ENCODE data around the gene CEP72. TPM values are rescaled to one million over a fixed set of nuclear protein-coding genes. Genes with fewer than 3 reads are reported as not detected.
"Not testable (repeated sequence)": the region's sequence is repeated elsewhere in the genome, so short reads cannot be mapped to it uniquely, and the experiment has no call there.

CEP72 gene
- total and polyA plus RNA-seq, 8 donors = 5.5 to 13.1 (median 10.7) TPM

- peaks cover 0 to 53% of the 10 kb centered on the region in 2 donors for H3K27me3 ChIP-seq
- no peak overlapping the region for H3K4me3 ChIP-seq
- H3K27ac ChIP-seq = no peak overlapping the region
- no peaks in the 10 kb centered on the region for H3K4me1 ChIP-seq
- H3K9me3 ChIP-seq = peaks cover 0 to 20% of the 10 kb centered on the region in 2 donors
- ATAC-seq (no peak), DNase-seq (no peak)
- H3K36me3 ChIP-seq = no peaks in the 10 kb centered on the region
- intact Hi-C loops (cut with DNase I) = no loop called here
- TF ChIP-seq CTCF (IDR thresholded peaks at IDR 0.05) = no peak
Measured at GRCh38 chr5:580436-580835, 31.7 kb upstream of the CEP72 start.

GRCh38 chr5:581266-581665, 30.9 kb upstream of the CEP72 start:
- ATAC-seq = no peak
- no peaks in the 10 kb centered on the region for H3K36me3 ChIP-seq
- DNase-seq = no peak
- H3K27ac ChIP-seq = no peak overlapping the region
- no peaks in the 10 kb centered on the region for H3K4me1 ChIP-seq
- H3K4me3 ChIP-seq = no peak overlapping the region
- H3K27me3 ChIP-seq = peaks cover 0 to 51% of the 10 kb centered on the region in 2 donors
- intact Hi-C loops (cut with DNase I) = no loop called here
- H3K9me3 ChIP-seq = peaks cover 0 to 11% of the 10 kb centered on the region in 2 donors
- no peak for TF ChIP-seq CTCF (IDR thresholded peaks at IDR 0.05)

- H3K27me3 ChIP-seq = peaks cover 0 to 56% of the 10 kb centered on the region in 2 donors
- DNase-seq (no peak), ATAC-seq (no peak)
- no peak overlapping the region for H3K27ac ChIP-seq
- no peak overlapping the region for H3K4me3 ChIP-seq
- no peaks in the 10 kb centered on the region for H3K4me1 ChIP-seq
- intact Hi-C loops (cut with DNase I) = no loop called here
- TF ChIP-seq CTCF (IDR thresholded peaks at IDR 0.05) = no peak
- peaks cover 0 to 6% of the 10 kb centered on the region in 2 donors for H3K9me3 ChIP-seq
- H3K36me3 ChIP-seq = no peaks in the 10 kb centered on the region
Measured at GRCh38 chr5:581941-582340, 30.2 kb upstream of the CEP72 start.

GRCh38 chr5:582445-582844, 29.7 kb upstream of the CEP72 start:
- H3K36me3 ChIP-seq; H3K27ac ChIP-seq; ATAC-seq; H3K4me3 ChIP-seq; DNase-seq; intact Hi-C loops (cut with DNase I); H3K4me1 ChIP-seq; H3K9me3 ChIP-seq: not testable (repeated sequence)
- H3K27me3 ChIP-seq = peaks cover 0 to 56% of the 10 kb centered on the region in 2 donors

- no peaks in the 10 kb centered on the region for H3K4me1 ChIP-seq
- TF ChIP-seq CTCF (IDR thresholded peaks at IDR 0.05) = no peak
- H3K27ac ChIP-seq = no peak overlapping the region
- H3K9me3 ChIP-seq = no peaks in the 10 kb centered on the region
- ATAC-seq (no peak), DNase-seq (no peak)
- H3K4me3 ChIP-seq = no peak overlapping the region
- no peaks in the 10 kb centered on the region for H3K36me3 ChIP-seq
- peaks cover 0 to 56% of the 10 kb centered on the region in 2 donors for H3K27me3 ChIP-seq
- intact Hi-C loops (cut with DNase I) = no loop called here
Measured at GRCh38 chr5:582936-583635, 29.1 kb upstream of the CEP72 start.

GRCh38 chr5:583645-584044, 28.5 kb upstream of the CEP72 start:
- Histone ChIP-seq H3K4me3 (no peak overlapping the region), H3K9me3 (no peaks in the 10 kb centered on the region), H3K4me1 (no peaks in the 10 kb centered on the region), H3K27ac (no peak overlapping the region), H3K27me3 (peaks cover 0 to 56% of the 10 kb centered on the region in 2 donors), H3K36me3 (no peaks in the 10 kb centered on the region)
- intact Hi-C loops (cut with DNase I) = no loop called here
- DNase-seq (no peak), ATAC-seq (no peak)
- TF ChIP-seq CTCF (IDR thresholded peaks at IDR 0.05) = no peak

Data from left lung (tissue), 10 donors.